ENCODE measurements around the gene MYH14.

GRCh38 chr19:50330365-50331078, 127.1 kb downstream of the MYH14 start:
- TF ChIP-seq EZH2phosphoT487 (conservative IDR thresholded peaks at IDR 0.05; ENCODE audit: low read length) (no peak), CTCF (IDR thresholded peaks at IDR 0.05; ENCODE audit: insufficient read depth, low read length, poor library complexity, severe bottlenecking) (no peak)
